ENCODE results near the gene DRD4.

GRCh38 chr11:645536-645935 is 8.5 kb downstream of the DRD4 start:
- no peak for TF ChIP-seq CTCF (conservative IDR thresholded peaks at IDR 0.05; ENCODE audit: low read depth, low read length)
- TF ChIP-seq EZH2 (IDR thresholded peaks at IDR 0.05; ENCODE audit: low read length, unreplicated experiment): no peak
- TF ChIP-seq EZH2phosphoT487 (IDR thresholded peaks at IDR 0.05; ENCODE audit: borderline replicate concordance, low read length): no peak
